GM12878 (cell line): ENCODE data around the gene ENO2. TPM values are rescaled to one million over a fixed set of nuclear protein-coding genes. Genes with fewer than 3 reads are reported as not detected.

Experiments
- ATF7 ChIP-seq: fragments of 450-650 bp; IDR thresholded peaks from 2 replicates; pipeline ENCODE4 v1.6.1; 2016; ENCODE audit warnings: low read depth, mild to moderate bottlenecking
- CEBPZ ChIP-seq: fragments of 150-350 bp; IDR thresholded peaks from 2 replicates; pipeline ENCODE4 v1.6.1; 2016; ENCODE audit warnings: low read depth, low read length
- ELK1 ChIP-seq: IDR thresholded peaks from 2 replicates; pipeline ENCODE4 v1.6.1; 2012; ENCODE audit warnings: low read depth, low read length, improper control_type of control experiment
- HCFC1 ChIP-seq: fragments of 150-350 bp; IDR thresholded peaks from 2 replicates; pipeline ENCODE4 v1.6.1; 2014; ENCODE audit warnings: low read length
- IKZF2 ChIP-seq, 2 experiments: fragments of 450-650 bp; IDR thresholded peaks; 2 replicates each; pipeline ENCODE4 v1.6.1; 2017; ENCODE audit warnings: mild to moderate bottlenecking in 2 of 2, moderate library complexity in 2 of 2
- MAX ChIP-seq: IDR thresholded peaks from 2 replicates; pipeline ENCODE4 v1.6.1; 2012; ENCODE audit warnings: low read depth, low read length, improper control_type of control experiment
- NR2C2 ChIP-seq: IDR thresholded peaks from 2 replicates; pipeline ENCODE4 v1.6.1; 2011; ENCODE audit warnings: borderline replicate concordance, low read depth; ENCODE audit not compliant: control insufficient read depth, insufficient read length
- PAX5 ChIP-seq: IDR thresholded peaks from 2 replicates; pipeline ENCODE4 v1.6.1; 2011; ENCODE audit warnings: low read depth, low read length, borderline replicate concordance
- PRDM15 ChIP-seq: fragments of 450-650 bp; formaldehyde crosslinking; IDR thresholded peaks from 2 replicates; pipeline ENCODE4 v1.4.0; 2020; ENCODE audit warnings: mild to moderate bottlenecking, moderate library complexity
- RFX5 ChIP-seq: IDR thresholded peaks from 2 replicates; pipeline ENCODE4 v1.6.1; 2011; ENCODE audit warnings: low read depth, low read length, improper control_type of control experiment
- SIN3A ChIP-seq: IDR thresholded peaks from 2 replicates; pipeline ENCODE4 v1.6.1; 2012; ENCODE audit warnings: low read depth, low read length, improper control_type of control experiment
- TAF1 ChIP-seq: IDR thresholded peaks from 2 replicates; pipeline ENCODE4 v1.6.1; 2011; ENCODE audit warnings: mild to moderate bottlenecking, low read depth, low read length, borderline replicate concordance
- USF1 ChIP-seq: IDR thresholded peaks from 2 replicates; pipeline ENCODE4 v1.6.1; 2011; ENCODE audit warnings: borderline replicate concordance, low read depth, mild to moderate bottlenecking, moderate library complexity, mixed read lengths, low read length; ENCODE audit not compliant: insufficient read depth; ENCODE audit errors: extremely low read length
- YY1 ChIP-seq: IDR thresholded peaks from 2 replicates; pipeline ENCODE4 v1.6.1; 2011; ENCODE audit warnings: low read depth, mild to moderate bottlenecking, low read length
- ZBTB33 ChIP-seq: fragments of 450-650 bp; IDR thresholded peaks from 2 replicates; pipeline ENCODE4 v1.6.1; 2017; ENCODE audit warnings: mild to moderate bottlenecking
- ZNF274 ChIP-seq: IDR thresholded peaks from one replicate; pipeline ENCODE4 v1.8.0; 2011; ENCODE audit not compliant: insufficient read length, insufficient read depth
- polyA plus RNA-seq, 11 experiments: library from polyadenylated mRNA; depleted of rRNA in 4 of 11; unstranded in 6 of 11; stranded (reverse) in 5 of 11; fragments of >200 nt; fragmentation: Nextera tagmentation in 4 of 11; fragmentation: Illumina TruSeq in 1 of 11; extraction: Ambion mirVana in 4 of 11; extraction: Trizol in 1 of 11; gene quantifications; 1 replicate in 1 of 11; 2 replicates in 10 of 11; pipeline versions ENCODE4 v1.2.1 to v1.2.3, GENCODE V29; 2011 to 2016; ENCODE audit warnings: inconsistent platforms in 2 of 11, missing spikeins in 2 of 11, low read depth in 1 of 11
- total RNA-seq, 4 experiments: library from RNA; depleted of rRNA in 3 of 4; stranded (reverse); fragments of >200 nt in 3 of 4; fragmentation: Illumina TruSeq in 1 of 4; extraction: Trizol in 1 of 4; gene quantifications; 2 replicates each; pipeline versions ENCODE4 v1.2.1 to v1.2.3, GENCODE V29; 2013 to 2021

ENO2 gene
- total and polyA plus RNA-seq, 10 of the 15 experiments (the other 5 are each of a cell fraction or from before 2014, with no cell fraction given), result 24.8 to 196 (median 43.1) TPM

GRCh38 chr12:6872073-6873048, 42.0 kb upstream of the ENO2 start (continued):
- TF ChIP-seq PRDM15 (CRISPR knock-in tag) (no peak), USF1 (no peak), ZNF274 (no peak), NR2C2 (no peak), RFX5 (no peak), ATF7 (no peak), MAX (peak; percentile 83), TAF1 (no peak), CEBPZ (no peak), ZBTB33 (no peak), ELK1 (no peak), YY1 (peak; percentile 72; the same call in 1 of the 2 replicates), IKZF2 (IDR thresholded peaks at IDR 0.05) (no peak), SIN3A (peak; percentile 82), PAX5 (0 out of 2 replicates have a peak, but pooled peaks have one; percentile 35), HCFC1 (no peak)
